ENCODE results near the gene C1QB.

Gene C1QB

GRCh38 chr1:22635436-22635835 is 17.6 kb upstream of the C1QB start:
- no peak for DNase-seq

- no peak for DNase-seq
Observed at GRCh38 chr1:22636353-22636752, 16.7 kb upstream of the C1QB start, which contains the start of gene C1QA. Gene C1QA (plus strand): TSS chr1:22636628. CDS start chr1:22637617, 989 bp downstream.

DNA sequence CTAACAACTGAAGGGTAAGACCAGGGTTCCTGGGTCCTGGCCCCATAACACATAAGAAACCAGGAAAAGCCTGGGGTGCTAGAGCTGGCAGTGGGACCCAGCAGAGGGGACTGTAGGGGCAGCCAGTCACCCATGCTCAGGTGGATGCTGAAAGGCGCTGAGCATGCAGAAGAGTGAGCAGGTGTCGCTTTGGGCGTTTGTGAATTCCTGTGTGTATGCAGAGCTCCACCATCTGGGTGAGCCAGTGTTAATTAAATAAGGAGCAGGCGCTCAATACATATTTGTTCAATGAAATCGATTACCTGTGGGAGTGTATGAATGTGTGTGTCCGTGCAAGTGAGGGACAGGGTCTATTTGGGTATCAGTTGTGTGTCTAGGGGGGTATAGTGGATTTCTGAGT is 16.1 kb upstream of the C1QB start:
- no peak for DNase-seq

DNA sequence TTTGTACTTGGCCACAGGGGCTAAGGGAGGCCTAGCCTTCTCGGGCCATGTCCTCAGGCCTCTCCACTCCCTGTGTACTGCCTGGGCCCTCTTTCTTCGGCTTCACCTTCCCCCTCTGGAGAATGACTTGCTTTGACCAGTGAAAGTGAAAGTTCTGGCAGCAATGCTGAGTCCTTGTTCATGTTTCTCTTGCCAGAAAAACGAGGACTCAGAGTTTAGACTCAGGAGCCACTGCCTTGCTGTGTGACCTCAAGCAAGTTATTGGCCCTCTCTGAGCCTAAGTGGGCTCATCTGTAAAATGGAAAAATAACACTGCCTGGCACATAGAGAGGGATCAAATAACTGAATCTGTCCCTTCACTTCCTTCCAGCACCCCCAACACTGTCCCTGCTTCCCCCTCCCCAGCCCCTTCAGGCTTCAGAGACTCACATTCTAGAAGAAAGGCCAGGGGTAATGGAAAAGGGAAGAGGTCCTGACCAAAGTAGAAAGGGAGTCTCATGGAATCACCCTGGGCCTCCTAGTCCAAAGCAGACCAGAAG is 15.1 kb upstream of the C1QB start:
- DNase-seq = no peak

- DNase-seq = no peak
Observed at GRCh38 chr1:22638476-22639234, 14.4 kb upstream of the C1QB start.

GRCh38 chr1:22639286-22639685 is 13.8 kb upstream of the C1QB start:
- DNase-seq = no peak

- DNase-seq = no peak
Observed at GRCh38 chr1:22641247-22641646, 11.8 kb upstream of the C1QB start.

DNA sequence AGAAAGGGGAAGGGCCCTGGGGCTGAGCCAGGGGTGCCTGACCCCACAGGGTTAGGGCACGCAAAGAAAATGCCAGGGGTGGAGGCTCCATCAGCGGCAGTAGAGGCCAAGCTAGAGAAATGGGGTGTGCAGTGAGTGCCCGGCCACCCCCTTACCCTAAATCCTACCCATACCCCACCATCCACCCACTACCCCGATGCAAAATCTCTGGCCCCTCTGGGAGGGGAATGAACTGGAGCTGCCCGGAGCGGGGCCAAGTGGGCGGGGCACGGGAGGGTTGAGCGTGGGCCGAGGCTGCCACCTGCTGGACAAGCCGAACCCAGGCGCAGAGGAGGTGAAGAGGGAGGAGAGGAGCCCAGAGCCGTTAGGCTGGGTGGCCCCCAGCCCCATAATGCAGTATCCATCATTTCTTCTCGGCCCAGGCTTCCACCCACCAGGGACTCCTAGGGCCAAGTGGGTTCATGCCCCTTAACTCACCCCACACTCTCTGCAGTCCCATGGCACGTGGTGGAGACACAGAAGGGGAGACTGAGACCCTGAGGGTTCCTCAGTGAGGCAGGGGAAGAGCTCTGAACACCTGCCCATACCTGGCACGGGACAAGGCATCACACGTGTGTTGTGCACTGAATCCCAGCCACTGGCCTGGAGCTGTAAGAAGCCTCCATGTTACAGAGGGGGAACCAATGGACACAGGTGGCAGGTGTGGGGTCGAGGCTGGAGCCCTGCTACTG is 11.0 kb upstream of the C1QB start:
- DNase-seq = peak; percentile 73

DNA sequence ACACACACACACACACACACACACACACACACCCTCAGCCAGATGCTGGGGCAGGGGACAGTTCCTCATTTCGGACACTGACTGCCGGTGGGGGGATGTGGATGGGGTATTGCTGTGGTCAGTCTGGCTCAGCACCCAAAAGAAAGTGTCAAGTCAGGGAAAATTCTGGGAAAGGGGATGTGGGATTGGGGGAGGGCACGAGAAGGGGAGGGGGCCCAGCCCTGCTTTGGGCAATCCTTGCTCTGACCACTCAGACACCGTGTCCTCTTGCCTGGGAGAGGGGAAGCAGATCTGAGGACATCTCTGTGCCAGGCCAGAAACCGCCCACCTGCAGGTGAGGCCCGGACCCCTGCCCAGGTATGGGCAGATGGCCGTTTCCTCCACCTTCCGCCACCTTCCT is 9.7 kb upstream of the C1QB start, which contains the start of gene C1QC:
Gene C1QC (plus strand): TSS at position 253 of the 400 bp plus-strand sequence. CDS start 391 bp downstream, outside the sequence.
- no peak for DNase-seq

DNA sequence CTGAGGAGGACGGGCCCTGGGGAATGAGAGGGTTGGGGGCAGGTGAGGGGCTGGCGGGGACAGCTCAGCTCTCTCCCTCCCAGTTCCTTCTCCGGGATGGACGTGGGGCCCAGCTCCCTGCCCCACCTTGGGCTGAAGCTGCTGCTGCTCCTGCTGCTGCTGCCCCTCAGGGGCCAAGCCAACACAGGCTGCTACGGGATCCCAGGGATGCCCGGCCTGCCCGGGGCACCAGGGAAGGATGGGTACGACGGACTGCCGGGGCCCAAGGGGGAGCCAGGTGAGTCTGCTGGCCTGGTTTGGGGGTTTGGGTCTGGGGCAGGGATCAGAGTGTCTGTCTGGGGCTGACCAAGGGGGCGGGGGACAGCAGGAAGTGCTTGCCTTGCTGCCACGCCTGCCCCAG is 9.1 kb upstream of the C1QB start:
- no peak for DNase-seq

GRCh38 chr1:22645931-22646330 is 7.1 kb upstream of the C1QB start:
- no peak for DNase-seq

DNA sequence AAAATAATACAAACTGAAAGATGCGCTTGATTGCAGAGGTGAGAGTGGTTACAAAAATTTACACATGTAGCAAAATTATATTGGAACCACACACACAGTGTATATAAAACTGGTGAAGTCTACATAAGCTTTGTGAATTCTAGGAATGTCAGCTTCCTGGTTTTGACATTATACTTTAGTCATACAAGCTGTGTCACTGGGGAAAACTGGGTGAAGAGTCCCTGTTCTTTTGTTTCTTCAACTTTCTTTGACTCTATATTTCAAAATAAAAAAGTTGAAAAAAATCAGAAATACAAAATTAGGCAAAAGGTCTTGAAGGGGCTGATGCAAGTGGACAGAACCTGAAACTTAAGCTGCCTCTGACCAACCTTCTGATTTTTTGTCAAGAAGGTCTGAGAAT is 6.7 kb upstream of the C1QB start:
- no peak for DNase-seq

GRCh38 chr1:22650089-22650693 is 2.8 kb upstream of the C1QB start:
- DNase-seq = no peak

DNA sequence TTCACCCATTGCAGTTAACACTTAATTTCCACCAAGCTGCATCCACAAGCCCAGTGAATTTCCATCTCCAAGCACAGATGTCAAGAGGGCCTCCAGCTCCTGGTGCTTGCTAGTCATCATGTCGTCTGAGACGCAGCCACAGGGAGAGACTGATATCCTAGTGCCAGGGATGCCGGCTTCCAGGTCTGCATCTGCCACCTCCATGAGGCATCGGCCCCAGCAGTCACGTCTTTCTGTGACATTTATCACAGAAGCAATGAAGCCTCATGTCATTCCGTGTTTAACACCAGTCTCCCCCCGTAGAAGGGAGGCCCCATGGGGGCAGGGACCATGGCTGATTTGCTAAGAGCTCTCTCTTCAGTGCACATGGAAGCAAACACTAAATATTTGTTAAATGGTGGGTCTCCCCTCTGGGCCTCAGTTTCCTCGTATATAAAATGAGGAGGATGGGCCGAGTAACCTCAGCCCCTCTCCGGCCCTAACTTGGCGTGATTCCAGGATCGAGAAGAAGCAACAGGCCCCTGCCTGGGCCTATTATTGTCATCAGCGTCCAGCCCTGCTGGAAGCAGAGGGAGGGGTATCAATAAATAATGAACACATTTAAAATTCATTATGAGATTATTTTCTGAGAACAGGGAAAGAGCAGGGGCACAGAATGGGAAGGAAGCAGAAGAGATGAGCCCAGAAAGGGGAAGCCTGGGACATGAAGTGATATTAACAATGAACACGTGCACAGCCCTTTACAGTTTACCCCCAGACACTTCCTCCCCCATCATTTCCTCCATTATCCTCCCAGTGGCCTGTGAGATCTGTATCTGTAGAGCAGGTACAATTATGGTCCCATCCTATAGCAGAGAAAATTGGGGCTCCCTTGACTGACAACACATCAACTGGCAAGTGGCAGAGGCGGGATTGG is 837 bp upstream of the C1QB start:
- no peak for DNase-seq

DNA sequence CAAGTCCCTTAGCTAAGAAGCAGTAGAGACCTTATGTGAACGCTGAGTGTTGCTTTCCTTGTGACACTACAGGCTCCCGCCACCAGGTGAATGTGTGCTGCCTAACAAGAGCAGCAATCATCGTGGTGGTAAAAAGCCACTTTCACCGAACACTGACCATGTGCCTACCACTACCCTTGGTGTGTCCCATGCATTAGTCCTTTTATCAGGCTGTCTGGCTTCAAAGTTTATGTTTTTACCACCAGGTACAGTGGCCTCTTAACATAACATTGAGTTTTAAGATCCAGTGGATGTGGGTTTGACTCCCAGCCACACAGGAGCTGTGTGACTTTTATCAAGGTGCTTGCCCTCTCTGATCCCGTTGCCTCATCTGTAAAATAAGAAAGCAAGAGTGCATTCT is 1.7 kb downstream of the C1QB start:
- no peak for DNase-seq

DNA sequence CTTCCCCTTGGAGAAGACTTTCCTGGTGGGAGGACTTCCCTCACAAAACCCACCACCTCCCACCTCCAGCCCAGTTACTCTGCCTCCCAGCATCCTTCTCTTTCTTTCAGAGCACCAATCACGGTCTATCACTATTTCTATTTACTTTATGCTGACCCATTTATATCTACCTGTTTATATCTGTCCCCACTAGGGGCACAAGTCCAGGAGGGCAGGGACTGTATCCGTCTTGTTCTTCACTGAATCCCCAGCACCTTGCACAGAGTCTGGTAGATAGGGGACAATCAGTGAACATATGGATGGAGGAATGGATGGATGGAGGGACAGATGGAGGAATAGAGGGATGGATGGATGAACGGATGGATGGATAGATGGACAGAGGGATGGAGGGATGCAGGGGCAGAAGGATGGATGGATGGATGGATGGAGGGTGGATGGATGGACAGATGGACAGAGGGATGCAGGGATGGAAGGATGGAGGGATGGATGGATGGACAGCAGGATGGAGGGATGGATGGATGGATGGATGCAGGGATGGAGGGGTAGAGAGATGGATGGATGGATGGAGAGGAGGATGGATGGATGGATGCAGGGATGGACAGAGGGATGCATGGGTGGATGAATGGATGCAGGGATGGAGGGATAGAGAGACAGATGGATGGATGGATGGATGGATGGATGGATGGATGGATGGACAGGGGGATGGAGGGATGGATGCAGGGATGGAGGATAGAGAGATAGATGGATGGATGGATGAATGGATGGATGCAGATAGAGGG is 5.5 kb downstream of the C1QB start:
- no peak for DNase-seq

DNA sequence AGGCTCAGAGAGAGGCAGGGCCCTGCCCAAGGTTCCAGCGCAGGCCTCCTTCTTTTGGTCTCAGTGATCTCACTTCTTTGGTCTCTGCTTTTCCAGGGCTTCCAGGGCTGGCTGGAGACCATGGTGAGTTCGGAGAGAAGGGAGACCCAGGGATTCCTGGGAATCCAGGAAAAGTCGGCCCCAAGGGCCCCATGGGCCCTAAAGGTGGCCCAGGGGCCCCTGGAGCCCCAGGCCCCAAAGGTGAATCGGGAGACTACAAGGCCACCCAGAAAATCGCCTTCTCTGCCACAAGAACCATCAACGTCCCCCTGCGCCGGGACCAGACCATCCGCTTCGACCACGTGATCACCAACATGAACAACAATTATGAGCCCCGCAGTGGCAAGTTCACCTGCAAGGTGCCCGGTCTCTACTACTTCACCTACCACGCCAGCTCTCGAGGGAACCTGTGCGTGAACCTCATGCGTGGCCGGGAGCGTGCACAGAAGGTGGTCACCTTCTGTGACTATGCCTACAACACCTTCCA is 7.7 kb downstream of the C1QB start:
- no peak for DNase-seq

GRCh38 chr1:22661880-22662279 is 8.8 kb downstream of the C1QB start:
- no peak for DNase-seq

DNA sequence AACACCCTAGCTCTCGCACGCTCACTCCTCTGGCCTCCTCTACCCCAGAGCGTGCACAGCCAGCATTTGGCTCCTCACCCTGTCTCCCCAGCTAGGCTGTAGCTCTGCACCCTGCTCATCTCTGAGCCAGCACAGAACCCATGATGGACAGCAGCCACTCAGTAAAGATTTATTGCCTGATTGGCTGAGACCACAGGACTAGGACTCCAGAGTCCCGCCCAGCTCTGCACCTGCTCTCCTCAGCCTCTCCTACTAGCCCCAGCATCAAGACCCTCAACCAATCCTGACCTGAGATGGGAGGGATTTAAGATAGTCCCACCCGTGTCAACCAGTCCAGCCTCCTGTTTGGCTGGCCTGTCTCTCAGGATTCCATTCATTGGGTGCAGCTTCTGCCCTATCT is 9.3 kb downstream of the C1QB start:
- DNase-seq = no peak

DNA sequence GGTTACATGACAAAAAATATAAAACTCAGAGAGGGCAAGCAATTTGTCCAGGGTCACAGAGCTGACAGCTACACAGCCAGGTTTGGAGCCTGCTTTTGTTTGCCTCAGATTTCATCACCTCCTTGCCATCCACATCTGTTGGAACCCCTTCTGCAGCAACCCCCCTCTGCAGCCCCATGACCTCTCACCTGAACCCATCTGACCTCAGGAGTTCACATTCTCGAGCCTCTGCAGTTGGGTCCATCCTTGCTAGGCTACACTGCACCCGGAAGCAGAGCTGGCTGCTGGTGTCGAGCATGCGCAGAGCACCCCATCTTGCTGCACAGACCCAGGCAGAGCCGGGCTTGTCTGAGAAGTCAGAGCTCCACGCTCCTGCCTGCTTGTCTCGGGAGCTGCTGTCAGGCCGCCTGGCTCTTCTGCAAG is 10.0 kb downstream of the C1QB start:
- no peak for DNase-seq

GRCh38 chr1:22665752-22666151 is 12.7 kb downstream of the C1QB start:
- no peak for DNase-seq
